Fibroblast of skin of left biceps (primary cell): ENCODE data around the gene APOE.

ENCODE experiments used
- DNase-seq, 2 experiments: peaks; one replicate each; pipeline ENCODE4 v3.0.0-alpha.2; 2013; ENCODE audit warnings: low read depth in 2 of 2

The APOE gene

DNA sequence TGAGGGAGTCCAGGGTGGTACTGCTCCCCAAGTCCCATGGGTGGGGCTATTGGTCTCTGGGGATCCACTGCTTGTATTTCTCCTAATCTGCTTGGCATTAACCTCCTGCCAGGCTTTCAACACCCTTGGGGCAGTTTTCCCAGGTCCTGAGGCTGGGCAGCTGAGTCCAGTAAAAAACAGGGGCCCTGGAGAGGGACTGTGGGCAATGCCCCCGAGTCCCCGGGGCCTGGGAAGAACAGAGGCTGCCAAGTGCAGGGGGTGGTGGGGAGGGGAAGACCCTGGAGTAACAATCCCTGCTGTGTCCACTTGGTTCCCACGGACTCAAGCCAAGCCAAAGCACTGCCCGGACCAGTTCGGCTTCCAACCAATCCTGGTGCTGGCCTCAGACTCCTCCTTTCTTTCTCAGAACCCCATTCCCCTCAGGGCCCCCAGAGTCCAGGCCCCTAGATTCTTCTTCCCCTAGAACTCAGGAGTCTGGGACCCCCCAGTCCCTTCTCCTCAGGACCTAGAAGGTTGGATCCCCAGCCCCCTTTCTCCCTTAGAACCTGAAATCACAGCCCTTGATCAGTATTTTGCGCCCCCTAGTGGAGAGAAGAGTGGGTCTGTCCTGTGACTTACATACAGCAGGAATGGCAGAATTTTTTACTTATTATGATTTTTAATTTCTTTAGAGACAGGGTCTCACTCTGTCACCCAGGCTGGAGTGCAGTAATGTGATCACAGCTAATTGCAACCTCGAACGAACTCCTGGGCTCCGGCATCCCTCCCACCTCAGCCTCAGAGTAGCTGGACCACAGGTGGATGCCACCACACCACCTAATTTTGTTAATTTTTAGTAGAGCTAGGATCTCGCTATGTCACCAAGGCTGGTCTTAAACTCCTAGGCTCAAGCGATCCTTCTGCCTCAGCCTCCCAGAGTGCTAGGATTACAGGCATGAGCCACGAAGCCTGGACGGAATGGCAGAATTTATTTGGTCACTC lies 45.9 kb downstream of the APOE start:
- DNase-seq: peak; percentile 38 to 55

DNA sequence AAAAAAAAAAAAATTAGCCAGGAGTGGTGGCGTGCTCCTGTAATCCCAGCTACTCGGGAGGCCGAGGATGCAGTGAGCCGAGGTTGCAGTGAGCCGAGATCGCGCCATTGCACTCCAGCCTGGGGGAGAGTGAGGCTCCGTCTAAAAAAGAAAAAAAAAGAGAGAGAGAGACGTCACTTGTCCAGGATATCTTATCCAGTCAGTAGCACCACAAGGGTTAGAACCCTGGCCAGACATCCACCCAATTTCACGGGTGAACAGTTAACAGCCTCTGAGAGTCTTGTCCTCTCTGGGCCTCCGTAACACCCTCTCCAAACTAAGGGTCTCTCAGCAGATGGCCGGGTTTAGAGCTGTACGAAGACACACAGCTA lies 48.7 kb downstream of the APOE start:
- no peak for DNase-seq

GRCh38 chr19:44954649-44955504 lies 49.3 kb downstream of the APOE start, which contains the start of gene CLPTM1:
Gene CLPTM1, plus strand, starts transcription at chr19:44955380. Its CDS starts 16 bp downstream, at chr19:44955396.
- peak; percentile 90 to 91 for DNase-seq

GRCh38 chr19:44955505-44956439 lies 50.2 kb downstream of the APOE start:
- no peak for DNase-seq

GRCh38 chr19:44957526-44957925 lies 51.9 kb downstream of the APOE start:
- no peak for DNase-seq

DNA sequence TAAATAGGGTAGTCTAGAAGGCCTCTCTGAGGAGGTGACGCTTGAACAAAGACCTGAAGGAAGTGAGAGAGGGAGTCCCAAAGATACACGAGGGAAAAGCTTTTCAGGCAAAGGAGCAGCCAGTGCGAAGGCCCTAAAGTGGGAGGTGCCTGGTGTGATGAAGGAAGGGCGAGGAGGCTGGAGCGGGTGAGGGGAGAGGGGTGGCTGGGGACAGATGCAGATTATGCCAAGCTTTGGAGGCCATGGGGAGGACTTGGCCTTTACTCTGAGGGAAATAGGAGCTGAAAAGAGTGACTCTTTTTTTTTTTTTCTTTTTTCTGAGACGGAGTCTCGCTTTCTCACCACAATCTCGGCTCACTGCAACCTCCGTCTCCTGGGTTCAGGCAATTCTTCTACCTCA lies 52.5 kb downstream of the APOE start:
- DNase-seq: no peak
